Cardiac ventricle fibroblast (primary cell): ENCODE measurements around the gene TCF4. TPM values are rescaled to one million over a fixed set of nuclear protein-coding genes. Genes with fewer than 3 reads are reported as not detected.

Source experiments
- total RNA-seq: library from RNA; depleted of rRNA; stranded (reverse); fragments of >200 nt; gene quantifications from 2 replicates; pipeline ENCODE4 v1.2.3, GENCODE V29; 2015

TCF4 gene
- 58.9 and 94.2 TPM in 2 replicates for total RNA-seq

DNA sequence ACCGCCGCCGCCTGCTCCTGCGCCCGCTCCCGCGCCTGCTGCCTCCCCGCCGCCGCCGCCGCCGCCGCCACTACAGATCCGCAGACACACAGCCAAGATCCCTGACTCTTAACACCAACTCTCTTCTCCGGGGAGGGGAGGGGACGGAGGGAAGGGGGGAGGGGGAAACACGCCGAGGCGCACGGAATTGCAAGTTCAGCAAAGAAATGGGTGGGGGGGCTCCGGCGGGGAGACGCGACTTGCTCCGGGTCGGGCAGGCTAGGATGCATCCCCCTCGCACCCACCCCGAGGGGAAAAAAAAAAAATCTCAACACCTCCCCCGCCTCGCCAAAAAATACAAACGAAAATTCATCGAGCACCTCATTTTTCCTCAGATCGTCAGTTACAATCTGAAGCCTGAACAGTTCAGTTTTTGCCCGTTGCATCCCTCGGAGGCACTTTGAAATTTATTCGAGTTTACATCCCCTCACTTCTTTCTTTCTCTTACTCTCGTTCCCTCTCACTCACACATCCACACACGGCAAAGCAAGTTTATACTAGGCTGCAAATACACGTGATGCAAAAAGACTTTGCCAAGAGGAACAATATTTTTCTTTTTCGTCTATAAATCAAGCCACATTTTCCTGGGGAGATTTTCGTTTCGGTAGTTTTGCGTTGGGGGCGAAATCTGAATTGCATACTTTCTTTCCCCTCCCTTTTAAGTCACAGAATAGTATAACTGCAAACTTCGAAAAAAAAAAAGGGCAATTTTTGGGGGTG is at the start of gene TCF4:
TCF4 (minus strand) TSS at position 82 of the 759 bp plus-strand sequence. CDS start 1,076 bp downstream, outside the sequence.

